KMS-11 (cell line): Measurements from ENCODE around the gene OTUD7B.

Experiments
- H2AFZ ChIP-seq: fragments of 200-600 bp; sonication (generic); 2 replicates; pipeline ENCODE4 v1.6.1; 2016; ENCODE audit warnings: antibody characterized with exemption, mixed run types, low read depth
- H3K27ac ChIP-seq: fragments of 200-600 bp; sonication (generic); 2 replicates; pipeline ENCODE4 v1.6.1; 2016; ENCODE audit warnings: mild to moderate bottlenecking, mixed run types
- H3K27me3 ChIP-seq: fragments of 200-600 bp; sonication (generic); 2 replicates; pipeline ENCODE4 v1.6.1; 2017; ENCODE audit warnings: mild to moderate bottlenecking, low read depth, mixed run types, moderate library complexity; ENCODE audit not compliant: insufficient read depth
- H3K36me3 ChIP-seq: fragments of 200-600 bp; sonication (generic); 2 replicates; pipeline ENCODE4 v1.6.1; 2017; ENCODE audit warnings: mild to moderate bottlenecking, mixed run types; ENCODE audit not compliant: insufficient read depth
- H3K4me1 ChIP-seq: fragments of 200-600 bp; sonication (generic); 2 replicates; pipeline ENCODE4 v1.6.1; 2016; ENCODE audit warnings: mild to moderate bottlenecking, low read depth, mixed run types; ENCODE audit not compliant: poor library complexity, severe bottlenecking
- H3K4me2 ChIP-seq: fragments of 200-600 bp; sonication (generic); 2 replicates; pipeline ENCODE4 v1.7.0; 2016; ENCODE audit warnings: mild to moderate bottlenecking, mixed run types
- H3K4me3 ChIP-seq: fragments of 200-600 bp; sonication (generic); IDR thresholded peaks from 2 replicates; pipeline ENCODE4 v1.6.1; 2017; ENCODE audit warnings: low read depth, low read length, mixed read lengths; ENCODE audit not compliant: insufficient read depth
- H3K79me2 ChIP-seq: fragments of 200-600 bp; sonication (generic); 2 replicates; pipeline ENCODE4 v1.6.1; 2016; ENCODE audit warnings: low read depth, mixed run types; ENCODE audit not compliant: insufficient read depth
- H3K9ac ChIP-seq: fragments of 200-600 bp; sonication (generic); 2 replicates; pipeline ENCODE4 v1.6.1; 2016; ENCODE audit warnings: mild to moderate bottlenecking, mixed run types
- H4K20me1 ChIP-seq: fragments of 200-600 bp; sonication (generic); 2 replicates; pipeline ENCODE4 v1.6.1; 2016; ENCODE audit warnings: mild to moderate bottlenecking, mixed run types; ENCODE audit not compliant: insufficient read depth
- CTCF ChIP-seq: fragments of 200-600 bp; sonication (generic); conservative IDR thresholded peaks from 2 replicates; pipeline ENCODE4 v1.6.1; 2017; ENCODE audit warnings: low read depth, mild to moderate bottlenecking, antibody characterized with exemption, low read length, moderate library complexity, mixed read lengths

Gene OTUD7B

GRCh38 chr1:149966405-149966804, 44.1 kb downstream of the OTUD7B start:
- Histone ChIP-seq H3K4me2 (no peak overlapping the region), H3K9ac (no peak overlapping the region), H3K36me3 (no peaks in the 10 kb centered on the region), H4K20me1 (no peaks in the 10 kb centered on the region), H3K79me2 (no peaks in the 10 kb centered on the region), H3K4me3 (no peak overlapping the region), H3K27me3 (no peaks in the 10 kb centered on the region), H3K27ac (no peak overlapping the region), H3K4me1 (peaks cover 22% of the 10 kb centered on the region), H2AFZ (no peak overlapping the region)
- TF ChIP-seq CTCF, result no peak

- H3K36me3 ChIP-seq, result no peaks in the 10 kb centered on the region
- no peak overlapping the region for H3K4me2 ChIP-seq
- no peaks in the 10 kb centered on the region for H4K20me1 ChIP-seq
- H3K9ac ChIP-seq, result no peak overlapping the region
- no peak overlapping the region for H3K4me3 ChIP-seq
- H3K27ac ChIP-seq, result no peak overlapping the region
- no peaks in the 10 kb centered on the region for H3K27me3 ChIP-seq
- H3K4me1 ChIP-seq, result peaks cover 22% of the 10 kb centered on the region
- no peak for TF ChIP-seq CTCF
- H2AFZ ChIP-seq, result no peak overlapping the region
- no peaks in the 10 kb centered on the region for H3K79me2 ChIP-seq
These were observed 45.1 kb downstream of the OTUD7B start for GRCh38 chr1:149965440-149965839.

GRCh38 chr1:149963358-149963757, 47.2 kb downstream of the OTUD7B start:
- peaks cover 22% of the 10 kb centered on the region for H3K4me1 ChIP-seq
- H3K27ac ChIP-seq, result no peak overlapping the region; the same call in 1 of the 2 replicates
- no peak for TF ChIP-seq CTCF
- H3K36me3 ChIP-seq, result peaks cover 3% of the 10 kb centered on the region; the same call in 1 of the 2 replicates
- H2AFZ ChIP-seq, result no peak overlapping the region
- H4K20me1 ChIP-seq, result no peaks in the 10 kb centered on the region
- no peak overlapping the region for H3K4me2 ChIP-seq
- H3K27me3 ChIP-seq, result no peaks in the 10 kb centered on the region
- no peak overlapping the region for H3K9ac ChIP-seq
- no peaks in the 10 kb centered on the region for H3K79me2 ChIP-seq
- H3K4me3 ChIP-seq, result no peak overlapping the region

- Histone ChIP-seq H3K4me2 (no peak overlapping the region; the same call in 1 of the 2 replicates), H3K9ac (no peak overlapping the region), H3K79me2 (no peaks in the 10 kb centered on the region), H3K4me1 (peaks cover 22% of the 10 kb centered on the region), H2AFZ (no peak overlapping the region), H4K20me1 (no peaks in the 10 kb centered on the region), H3K4me3 (peak overlapping the region; percentile 56), H3K27ac (peak overlapping the region; percentile 2; the same call in 1 of the 2 replicates), H3K27me3 (no peaks in the 10 kb centered on the region), H3K36me3 (peaks cover 4% of the 10 kb centered on the region; the same call in 1 of the 2 replicates)
- TF ChIP-seq CTCF, result no peak
These were observed 47.8 kb downstream of the OTUD7B start for GRCh38 chr1:149962736-149963135.
